Loucy (cell line): ENCODE results near the gene MCTP2.

Source experiments
- H2AFZ ChIP-seq: fragments of 200-600 bp; sonication (generic); 2 replicates; pipeline ENCODE4 v1.6.0; 2016; ENCODE audit warnings: antibody characterized with exemption, mild to moderate bottlenecking, low read length, moderate library complexity
- H3F3A ChIP-seq: fragments of 200-600 bp; 2 replicates; pipeline ENCODE4 v1.6.0; 2016; ENCODE audit warnings: antibody characterized with exemption, low read depth, mild to moderate bottlenecking
- H3K27me3 ChIP-seq: fragments of 200-600 bp; sonication (generic); 2 replicates; pipeline ENCODE4 v1.6.1; 2014; ENCODE audit warnings: low read length, mild to moderate bottlenecking; ENCODE audit not compliant: insufficient read depth, poor library complexity, severe bottlenecking
- H3K36me3 ChIP-seq: fragments of 200-600 bp; sonication (generic); 2 replicates; pipeline ENCODE4 v1.6.1; 2016; ENCODE audit warnings: low read length; ENCODE audit not compliant: insufficient read depth
- H3K4me1 ChIP-seq: fragments of 200-600 bp; sonication (generic); 2 replicates; pipeline ENCODE4 v1.5.1; 2014; ENCODE audit warnings: low read length, mild to moderate bottlenecking; ENCODE audit not compliant: insufficient read depth, poor library complexity, severe bottlenecking
- H3K4me2 ChIP-seq: fragments of 200-600 bp; sonication (generic); 2 replicates; pipeline ENCODE4 v1.6.0; 2014; ENCODE audit warnings: antibody characterized with exemption, low read length, low read depth, mild to moderate bottlenecking; ENCODE audit not compliant: poor library complexity, severe bottlenecking
- H3K4me3 ChIP-seq: fragments of 200-600 bp; sonication (generic); 2 replicates; pipeline ENCODE4 v1.5.1; 2014; ENCODE audit warnings: low read length, mild to moderate bottlenecking, mixed read lengths; ENCODE audit not compliant: poor library complexity, severe bottlenecking
- H3K79me2 ChIP-seq: fragments of 200-600 bp; sonication (generic); 2 replicates; pipeline ENCODE4 v1.6.1; 2014; ENCODE audit warnings: low read length; ENCODE audit not compliant: insufficient read depth
- H3K9ac ChIP-seq: fragments of 200-600 bp; sonication (generic); 2 replicates; pipeline ENCODE4 v1.6.0; 2014; ENCODE audit warnings: mild to moderate bottlenecking, low read depth, low read length, moderate library complexity; ENCODE audit not compliant: poor library complexity, severe bottlenecking
- H3K9me2 ChIP-seq: fragments of 200-600 bp; sonication (generic); replicated peaks from 2 replicates; pipeline ENCODE4 v1.6.1; 2016; ENCODE audit warnings: low read depth, low read length, mixed read lengths
- H3K9me3 ChIP-seq: fragments of 200-600 bp; sonication (generic); 2 replicates; pipeline ENCODE4 v1.6.1; 2014; ENCODE audit warnings: mild to moderate bottlenecking, antibody characterized with exemption, low read length, low read depth; ENCODE audit not compliant: insufficient read depth
- H4K20me1 ChIP-seq: fragments of 200-600 bp; sonication (generic); 2 replicates; pipeline ENCODE4 v1.6.0; 2014; ENCODE audit warnings: antibody characterized with exemption, low read length, mild to moderate bottlenecking; ENCODE audit not compliant: insufficient read depth, poor library complexity, severe bottlenecking
- EZH2phosphoT487 ChIP-seq: fragments of 200-600 bp; IDR thresholded peaks from 2 replicates; pipeline ENCODE4 v1.6.1; 2018; ENCODE audit warnings: antibody characterized with exemption, mild to moderate bottlenecking, moderate library complexity, borderline replicate concordance
- TF ChIP-seq, protein P1 (sequence below): fragments of 200-600 bp; sonication (generic); conservative IDR thresholded peaks from 2 replicates; pipeline ENCODE4 v1.5.1; 2014; ENCODE audit warnings: mild to moderate bottlenecking, antibody characterized with exemption, low read length

The MCTP2 gene

DNA sequence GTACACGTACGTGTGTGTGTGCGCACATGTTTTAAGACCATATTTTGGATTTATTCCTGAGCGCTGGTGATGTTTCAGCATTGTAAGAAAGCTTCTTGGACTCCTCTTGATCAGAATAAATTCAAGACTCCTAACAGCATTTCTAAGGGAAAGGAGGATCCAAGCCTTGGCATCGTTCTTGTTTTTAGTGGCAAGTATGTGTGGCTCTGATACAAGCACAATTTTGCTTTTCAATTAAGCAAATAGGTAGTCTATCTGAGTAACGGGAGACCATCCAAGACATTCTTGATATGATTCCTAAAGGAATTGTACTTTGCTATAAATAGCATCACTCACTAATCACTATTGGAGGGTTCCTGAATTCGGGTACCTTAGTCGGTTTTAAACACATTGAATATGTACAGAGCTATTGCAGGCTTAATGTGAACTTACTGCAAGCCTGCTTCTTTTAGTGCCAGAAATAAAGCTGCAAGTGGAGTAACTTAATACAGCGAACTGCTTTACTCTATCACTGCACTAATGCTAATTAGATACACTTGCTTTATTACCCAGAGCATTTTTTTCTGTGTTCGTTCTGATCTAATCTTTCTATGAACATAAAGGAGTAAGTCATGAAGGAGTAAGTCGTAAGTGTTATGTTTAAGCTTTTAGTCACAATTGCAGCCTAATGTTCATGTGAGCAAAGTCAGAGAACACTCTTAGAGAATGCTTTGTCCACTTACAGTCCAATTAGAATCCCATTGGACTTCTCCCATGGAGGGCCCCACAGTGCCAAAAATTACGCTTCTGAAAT, 186.3 kb downstream of the MCTP2 start:
- peaks cover 23% of the 10 kb centered on the region for H3K4me1 ChIP-seq
- no peak overlapping the region for H2AFZ ChIP-seq
- no peaks in the 10 kb centered on the region for H3K9me2 ChIP-seq
- H4K20me1 ChIP-seq: peaks cover 11% of the 10 kb centered on the region
- no peaks in the 10 kb centered on the region for H3K79me2 ChIP-seq
- no peak overlapping the region for H3K4me3 ChIP-seq
- peaks cover 3% of the 10 kb centered on the region; the same call in 1 of the 2 replicates for H3K9me3 ChIP-seq
- no peak overlapping the region for H3K4me2 ChIP-seq
- no peaks in the 10 kb centered on the region for H3F3A ChIP-seq
- TF ChIP-seq, protein P1, sequence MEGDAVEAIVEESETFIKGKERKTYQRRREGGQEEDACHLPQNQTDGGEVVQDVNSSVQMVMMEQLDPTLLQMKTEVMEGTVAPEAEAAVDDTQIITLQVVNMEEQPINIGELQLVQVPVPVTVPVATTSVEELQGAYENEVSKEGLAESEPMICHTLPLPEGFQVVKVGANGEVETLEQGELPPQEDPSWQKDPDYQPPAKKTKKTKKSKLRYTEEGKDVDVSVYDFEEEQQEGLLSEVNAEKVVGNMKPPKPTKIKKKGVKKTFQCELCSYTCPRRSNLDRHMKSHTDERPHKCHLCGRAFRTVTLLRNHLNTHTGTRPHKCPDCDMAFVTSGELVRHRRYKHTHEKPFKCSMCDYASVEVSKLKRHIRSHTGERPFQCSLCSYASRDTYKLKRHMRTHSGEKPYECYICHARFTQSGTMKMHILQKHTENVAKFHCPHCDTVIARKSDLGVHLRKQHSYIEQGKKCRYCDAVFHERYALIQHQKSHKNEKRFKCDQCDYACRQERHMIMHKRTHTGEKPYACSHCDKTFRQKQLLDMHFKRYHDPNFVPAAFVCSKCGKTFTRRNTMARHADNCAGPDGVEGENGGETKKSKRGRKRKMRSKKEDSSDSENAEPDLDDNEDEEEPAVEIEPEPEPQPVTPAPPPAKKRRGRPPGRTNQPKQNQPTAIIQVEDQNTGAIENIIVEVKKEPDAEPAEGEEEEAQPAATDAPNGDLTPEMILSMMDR: no peak
- TF ChIP-seq EZH2phosphoT487: no peak
- no peaks in the 10 kb centered on the region for H3K27me3 ChIP-seq
- peaks cover 56% of the 10 kb centered on the region; the same call in 1 of the 2 replicates for H3K36me3 ChIP-seq
- no peak overlapping the region for H3K9ac ChIP-seq

DNA sequence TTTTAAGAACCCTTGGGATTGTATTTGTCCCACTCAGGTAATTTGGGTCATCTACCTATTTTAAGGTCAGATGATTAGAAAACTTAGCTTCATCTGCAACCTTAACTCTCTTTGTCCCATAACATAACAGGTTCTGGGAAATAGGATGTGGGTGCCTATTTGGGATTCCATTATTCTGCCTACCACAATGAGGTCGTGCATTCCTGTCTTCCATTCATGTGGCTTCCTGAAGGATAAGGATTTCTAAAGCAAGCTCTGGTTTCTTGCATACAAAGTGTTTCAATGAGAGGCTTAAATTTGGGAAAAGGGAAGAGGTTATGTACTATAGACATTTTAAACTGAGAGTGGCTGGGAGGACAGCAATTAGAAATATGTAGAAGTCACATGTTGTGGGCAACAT, 190.3 kb downstream of the MCTP2 start:
- Histone ChIP-seq H2AFZ (no peak overlapping the region), H3K79me2 (no peaks in the 10 kb centered on the region), H3K9ac (no peak overlapping the region), H3K27me3 (no peaks in the 10 kb centered on the region), H3K9me2 (no peaks in the 10 kb centered on the region), H3K36me3 (peaks cover 43% of the 10 kb centered on the region), H3K4me1 (no peaks in the 10 kb centered on the region), H3K9me3 (peaks cover 3% of the 10 kb centered on the region; the same call in 1 of the 2 replicates), H3F3A (no peaks in the 10 kb centered on the region), H3K4me2 (no peak overlapping the region), H4K20me1 (peaks cover 4% of the 10 kb centered on the region), H3K4me3 (no peak overlapping the region)
- no peak for TF ChIP-seq EZH2phosphoT487
- TF ChIP-seq, protein P1: no peak

DNA sequence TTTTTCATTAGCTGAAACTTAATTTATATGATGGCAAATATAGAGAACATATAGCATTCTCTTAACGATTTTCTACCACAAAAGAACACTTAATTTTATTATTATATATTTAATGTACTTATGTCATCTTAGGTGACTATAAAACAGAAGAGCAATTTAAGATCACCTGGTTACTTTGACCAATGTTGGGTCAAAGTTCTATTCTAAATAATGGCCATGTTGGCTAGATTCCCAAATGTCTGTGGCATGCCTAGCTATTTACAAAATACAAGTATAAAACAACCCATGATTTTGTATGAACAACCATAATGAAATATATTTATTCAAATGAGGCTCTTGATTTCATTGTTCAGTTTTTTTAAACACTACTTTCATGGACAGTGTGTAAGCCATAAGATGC, 200.9 kb downstream of the MCTP2 start:
- no peak overlapping the region for H2AFZ ChIP-seq
- no peaks in the 10 kb centered on the region for H3K27me3 ChIP-seq
- no peaks in the 10 kb centered on the region for H3K9me2 ChIP-seq
- no peaks in the 10 kb centered on the region; the same call in 1 of the 2 replicates for H3F3A ChIP-seq
- H3K79me2 ChIP-seq: no peaks in the 10 kb centered on the region; the same call in 1 of the 2 replicates
- H3K9me3 ChIP-seq: no peaks in the 10 kb centered on the region
- no peak overlapping the region for H3K4me2 ChIP-seq
- peaks cover 50% of the 10 kb centered on the region for H3K36me3 ChIP-seq
- no peaks in the 10 kb centered on the region for H3K4me1 ChIP-seq
- H3K9ac ChIP-seq: no peak overlapping the region
- TF ChIP-seq, protein P1: no peak
- TF ChIP-seq EZH2phosphoT487: no peak
- no peak overlapping the region for H3K4me3 ChIP-seq
- peaks cover 13% of the 10 kb centered on the region for H4K20me1 ChIP-seq
